Stomach (tissue), 4 donors: ENCODE results near the gene CDIPT.

ENCODE experiments used
- POLR2AphosphoS5 ChIP-seq, 3 donors: sonication (generic); formaldehyde crosslinking; IDR thresholded peaks; one replicate each; pipeline ENCODE4 v1.6.1; 2016; ENCODE audit warnings: antibody characterized with exemption in 3 of 3
- TF ChIP-seq, protein P1 (sequence below), 7 experiments: fragments of 450-650 bp in 4 of 7; fragments of 200-600 bp in 3 of 7; sonication (generic) in 3 of 7; IDR thresholded peaks; one replicate each; pipeline ENCODE4 v1.5.1; 2016 to 2019; ENCODE audit warnings: antibody characterized with exemption in 7 of 7, control low read depth in 2 of 7, mild to moderate bottlenecking in 1 of 7

- TF ChIP-seq POLR2AphosphoS5 (IDR thresholded peaks at IDR 0.05): no peak
- TF ChIP-seq, protein P1, sequence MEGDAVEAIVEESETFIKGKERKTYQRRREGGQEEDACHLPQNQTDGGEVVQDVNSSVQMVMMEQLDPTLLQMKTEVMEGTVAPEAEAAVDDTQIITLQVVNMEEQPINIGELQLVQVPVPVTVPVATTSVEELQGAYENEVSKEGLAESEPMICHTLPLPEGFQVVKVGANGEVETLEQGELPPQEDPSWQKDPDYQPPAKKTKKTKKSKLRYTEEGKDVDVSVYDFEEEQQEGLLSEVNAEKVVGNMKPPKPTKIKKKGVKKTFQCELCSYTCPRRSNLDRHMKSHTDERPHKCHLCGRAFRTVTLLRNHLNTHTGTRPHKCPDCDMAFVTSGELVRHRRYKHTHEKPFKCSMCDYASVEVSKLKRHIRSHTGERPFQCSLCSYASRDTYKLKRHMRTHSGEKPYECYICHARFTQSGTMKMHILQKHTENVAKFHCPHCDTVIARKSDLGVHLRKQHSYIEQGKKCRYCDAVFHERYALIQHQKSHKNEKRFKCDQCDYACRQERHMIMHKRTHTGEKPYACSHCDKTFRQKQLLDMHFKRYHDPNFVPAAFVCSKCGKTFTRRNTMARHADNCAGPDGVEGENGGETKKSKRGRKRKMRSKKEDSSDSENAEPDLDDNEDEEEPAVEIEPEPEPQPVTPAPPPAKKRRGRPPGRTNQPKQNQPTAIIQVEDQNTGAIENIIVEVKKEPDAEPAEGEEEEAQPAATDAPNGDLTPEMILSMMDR (IDR thresholded peaks at IDR 0.05): no peak
Measured at GRCh38 chr16:29903590-29903989, 40.6 kb upstream of the CDIPT start.
